GM21529 (cell line): ENCODE data around the gene IRF5.
"Not testable (repeated sequence)": the region's sequence is repeated elsewhere in the genome, so short reads cannot be mapped to it uniquely, and the experiment has no call there.

Source experiments
- ATAC-seq: cut with Tn5 transposase; IDR thresholded peaks from one replicate; pipeline ENCODE4 v1.9.1; 2021; ENCODE audit not compliant: unreplicated experiment

IRF5 gene

GRCh38 chr7:128937271-128937646 lies 468 bp upstream of the IRF5 start:
- no peak for ATAC-seq

GRCh38 chr7:128938544-128939074 lies 882 bp downstream of the IRF5 start:
- no peak for ATAC-seq

GRCh38 chr7:128939075-128939860 lies 1.5 kb downstream of the IRF5 start:
- no peak for ATAC-seq

GRCh38 chr7:128939861-128940410 lies 2.2 kb downstream of the IRF5 start:
- ATAC-seq: peak; percentile 24

- ATAC-seq: peak; percentile 59
These were observed 3.0 kb downstream of the IRF5 start for GRCh38 chr7:128940494-128941322.

GRCh38 chr7:128941323-128941890 lies 3.7 kb downstream of the IRF5 start:
- ATAC-seq: no peak

GRCh38 chr7:128941946-128942526 lies 4.3 kb downstream of the IRF5 start:
- no peak for ATAC-seq

- not testable (repeated sequence) for ATAC-seq
These were observed 5.5 kb downstream of the IRF5 start for GRCh38 chr7:128943251-128943650.

GRCh38 chr7:128944487-128945236 lies 6.9 kb downstream of the IRF5 start:
- ATAC-seq: no peak

GRCh38 chr7:128945668-128946366 lies 8.1 kb downstream of the IRF5 start:
- ATAC-seq: no peak

- no peak for ATAC-seq
These were observed 9.5 kb downstream of the IRF5 start for GRCh38 chr7:128946936-128947830.

GRCh38 chr7:128947854-128948253 lies 10.1 kb downstream of the IRF5 start:
- ATAC-seq: no peak

GRCh38 chr7:128948312-128948973 lies 10.7 kb downstream of the IRF5 start:
- no peak for ATAC-seq

- ATAC-seq: no peak
These were observed 11.4 kb downstream of the IRF5 start for GRCh38 chr7:128948976-128949760.

- no peak for ATAC-seq
These were observed 13.6 kb downstream of the IRF5 start for GRCh38 chr7:128951296-128951695.

- no peak for ATAC-seq
These were observed 16.4 kb downstream of the IRF5 start for GRCh38 chr7:128954150-128954549.
